H1 (cell line): ENCODE results near the gene FRMPD2. TPM values are rescaled to one million over a fixed set of nuclear protein-coding genes. Genes with fewer than 3 reads are reported as not detected.

Experiments used
- CTCF ChIA-PET: fragments of 300-600 bp; sonication (Branson Sonifier 250); formaldehyde crosslinking; loops from one replicate; lab custom pipeline; 2021; ENCODE audit not compliant: partially characterized antibody; lab: Charles Lee
- POLR2A ChIA-PET: fragments of 300-600 bp; sonication (Branson Sonifier 250); formaldehyde crosslinking; loops from one replicate; lab custom pipeline; 2021; ENCODE audit warnings: inconsistent platforms; ENCODE audit not compliant: partially characterized antibody; lab: Charles Lee
- DNase-seq, 2 experiments: peaks; one replicate each; pipeline versions ENCODE4 v3.0.0 to v3.0.0-alpha.2; 2010 to 2022; ENCODE audit warnings: low spot score in 2 of 2, low read depth in 1 of 2, mixed read lengths in 1 of 2
- FAIRE-seq: peaks from 2 replicates; lab custom pipeline; 2011; peaks lifted over from hg19 to GRCh38; lab: Jason Lieb, UNC
- H2AFZ ChIP-seq: 2 replicates; pipeline ENCODE4 v1.8.1; 2012; ENCODE audit warnings: low read length, inconsistent platforms
- H2AK5ac ChIP-seq: 2 replicates; pipeline ENCODE4 v1.6.1; 2013; ENCODE audit warnings: low read depth, low read length
- H2BK120ac ChIP-seq: replicated peaks from 2 replicates; pipeline ENCODE3; 2013; ENCODE audit warnings: low read depth, low read length, inconsistent platforms
- H2BK12ac ChIP-seq: 2 replicates; pipeline ENCODE4 v1.6.1; 2013; ENCODE audit warnings: low read depth, low read length
- H2BK15ac ChIP-seq: 2 replicates; pipeline ENCODE4 v1.6.1; 2013; ENCODE audit warnings: low read length
- H2BK20ac ChIP-seq: 2 replicates; pipeline ENCODE4 v1.6.1; 2013; ENCODE audit warnings: low read length
- H2BK5ac ChIP-seq: 2 replicates; pipeline ENCODE4 v1.6.1; 2013; ENCODE audit warnings: low read depth, low read length
- H3K14ac ChIP-seq: 2 replicates; pipeline ENCODE4 v1.6.1; 2013; ENCODE audit warnings: inconsistent platforms; ENCODE audit not compliant: insufficient read length
- H3K18ac ChIP-seq: 2 replicates; pipeline ENCODE4 v1.6.1; 2013; ENCODE audit warnings: low read length; ENCODE audit errors: extremely low read depth
- H3K23ac ChIP-seq: 2 replicates; pipeline ENCODE4 v1.6.1; 2013; ENCODE audit warnings: inconsistent platforms; ENCODE audit not compliant: insufficient read length
- H3K23me2 ChIP-seq: 2 replicates; pipeline ENCODE4 v1.6.1; 2013; ENCODE audit warnings: low read depth, low read length
- H3K27ac ChIP-seq: 2 replicates; pipeline ENCODE4 v1.6.1; 2011; ENCODE audit warnings: low read depth, low read length, inconsistent platforms
- H3K27me3 ChIP-seq, 4 experiments: replicated peaks in 1 of 4; 1 replicate in 1 of 4; 2 replicates in 3 of 4; pipeline versions ENCODE4 v1.6.1 to v1.8.1; 2011 to 2013; ENCODE audit warnings: low read length in 3 of 4, mild to moderate bottlenecking in 3 of 4, inconsistent platforms in 2 of 4, mixed read lengths in 2 of 4, moderate library complexity in 1 of 4; ENCODE audit not compliant: control insufficient read depth in 3 of 4, insufficient read depth in 3 of 4; ENCODE audit errors: extremely low read depth in 1 of 4
- H3K36me3 ChIP-seq, 4 experiments: 2 replicates each; pipeline versions ENCODE4 v1.6.1 to v1.8.1; 2011 to 2013; ENCODE audit warnings: mild to moderate bottlenecking in 4 of 4, low read length in 3 of 4, moderate library complexity in 2 of 4, control low read depth in 1 of 4, inconsistent platforms in 1 of 4; ENCODE audit not compliant: insufficient read depth in 4 of 4, control insufficient read depth in 2 of 4
- H3K4ac ChIP-seq: replicated peaks from 2 replicates; pipeline ENCODE3; 2013; ENCODE audit warnings: low read length, low read depth, mixed read lengths, inconsistent platforms; ENCODE audit not compliant: insufficient read length
- H3K4me1 ChIP-seq, 4 experiments: replicated peaks in 1 of 4; 1 replicate in 1 of 4; 2 replicates in 3 of 4; pipeline versions ENCODE4 v1.6.1 to v1.8.1; 2011 to 2013; ENCODE audit warnings: low read length in 3 of 4, inconsistent platforms in 2 of 4, mixed read lengths in 1 of 4; ENCODE audit not compliant: insufficient read depth in 4 of 4, control insufficient read depth in 3 of 4
- H3K4me2 ChIP-seq, 2 experiments: 2 replicates each; pipeline versions ENCODE4 v1.6.1 to v1.8.1; 2011 to 2013; ENCODE audit warnings: low read depth in 2 of 2, low read length in 2 of 2, control low read depth in 1 of 2, inconsistent platforms in 1 of 2, mild to moderate bottlenecking in 1 of 2; ENCODE audit not compliant: insufficient read depth in 1 of 2
- H3K4me3 ChIP-seq, 4 experiments: fragments of 200-600, 300-600 bp in 1 of 4; sonication (generic), shearing (Covaris generic), sonication (Bioruptor Twin) in 1 of 4; 2 replicates each; pipeline versions ENCODE4 v1.5.1 to v1.8.1; 2011 to 2016; ENCODE audit warnings: low read length in 4 of 4, low read depth in 3 of 4, control low read depth in 2 of 4, inconsistent platforms in 2 of 4, mild to moderate bottlenecking in 2 of 4, mixed read lengths in 1 of 4, moderate library complexity in 1 of 4; ENCODE audit not compliant: insufficient read depth in 2 of 4; ENCODE audit errors: extremely low read depth in 1 of 4
- H3K56ac ChIP-seq: replicated peaks from 2 replicates; pipeline ENCODE3; 2013; ENCODE audit warnings: low read depth, mild to moderate bottlenecking, mixed read lengths, low read length, inconsistent platforms; ENCODE audit not compliant: insufficient read length
- H3K79me1 ChIP-seq: 2 replicates; pipeline ENCODE4 v1.6.1; 2013; ENCODE audit warnings: low read depth, low read length, control low read depth
- H3K79me2 ChIP-seq, 2 experiments: 2 replicates each; pipeline versions ENCODE4 v1.6.1 to v1.8.1; 2012 to 2013; ENCODE audit warnings: low read length in 2 of 2, mild to moderate bottlenecking in 2 of 2, inconsistent platforms in 1 of 2; ENCODE audit not compliant: insufficient read depth in 2 of 2, control insufficient read depth in 1 of 2
- H3K9ac ChIP-seq, 4 experiments: replicated peaks in 1 of 4; 1 replicate in 1 of 4; 2 replicates in 3 of 4; pipeline versions ENCODE4 v1.6.1 to v1.8.1; 2011 to 2013; ENCODE audit warnings: low read depth in 3 of 4, low read length in 3 of 4, control low read depth in 2 of 4, mild to moderate bottlenecking in 2 of 4, moderate library complexity in 2 of 4, inconsistent platforms in 1 of 4; ENCODE audit errors: extremely low read depth in 1 of 4
- H3K9me3 ChIP-seq, 2 experiments: 2 replicates each; pipeline versions ENCODE4 v1.6.1 to v1.8.1; 2012 to 2013; ENCODE audit warnings: mild to moderate bottlenecking in 2 of 2, moderate library complexity in 2 of 2, control low read depth in 1 of 2, inconsistent platforms in 1 of 2, low read depth in 1 of 2, low read length in 1 of 2, mixed read lengths in 1 of 2; ENCODE audit not compliant: insufficient read depth in 2 of 2
- H4K20me1 ChIP-seq, 2 experiments: replicated peaks in 1 of 2; 2 replicates each; pipeline versions ENCODE3 to v1.8.1; 2011 to 2013; ENCODE audit warnings: inconsistent platforms in 2 of 2, low read length in 2 of 2, mild to moderate bottlenecking in 1 of 2; ENCODE audit not compliant: insufficient read depth in 2 of 2, control insufficient read depth in 1 of 2
- H4K5ac ChIP-seq: 2 replicates; pipeline ENCODE4 v1.6.1; 2013; ENCODE audit warnings: low read length, low read depth, mixed read lengths, inconsistent platforms; ENCODE audit not compliant: insufficient read length
- H4K8ac ChIP-seq: 2 replicates; pipeline ENCODE4 v1.8.0; 2013; ENCODE audit warnings: mild to moderate bottlenecking, moderate library complexity, low read length, inconsistent platforms; ENCODE audit not compliant: insufficient read depth; ENCODE audit errors: extremely low read depth
- H4K91ac ChIP-seq: replicated peaks from 2 replicates; pipeline ENCODE3; 2013; ENCODE audit warnings: low read length, mixed read lengths, inconsistent platforms; ENCODE audit not compliant: insufficient read length
- CTBP2 ChIP-seq: IDR thresholded peaks from 2 replicates; pipeline ENCODE4 v1.7.0; 2011; ENCODE audit warnings: borderline replicate concordance, mild to moderate bottlenecking, moderate library complexity, mixed read lengths, low read length; ENCODE audit not compliant: insufficient read depth, insufficient read length
- EP300 ChIP-seq, 2 experiments: IDR thresholded peaks; 1 replicate in 1 of 2; 2 replicates in 1 of 2; pipeline ENCODE4 v1.6.1; 2011 to 2012; ENCODE audit warnings: low read depth in 2 of 2, low read length in 2 of 2, mild to moderate bottlenecking in 2 of 2, borderline replicate concordance in 1 of 2, inconsistent platforms in 1 of 2, moderate library complexity in 1 of 2
- KDM1A ChIP-seq: fragments of 200-600, 300-600 bp; sonication (generic); IDR thresholded peaks from 2 replicates; pipeline ENCODE4 v1.7.1; 2016; ENCODE audit warnings: mild to moderate bottlenecking, low read length, borderline replicate concordance
- KDM5A ChIP-seq: fragments of 200-600 bp; IDR thresholded peaks from 2 replicates; pipeline ENCODE4 v1.7.1; 2012; ENCODE audit warnings: mild to moderate bottlenecking, low read length, inconsistent platforms, mixed read lengths
- MAX ChIP-seq: IDR thresholded peaks from 2 replicates; pipeline ENCODE4 v1.6.1; 2012; ENCODE audit warnings: inconsistent platforms
- POLR2A ChIP-seq, 2 experiments: IDR thresholded peaks; 1 replicate in 1 of 2; 2 replicates in 1 of 2; pipeline ENCODE4 v1.6.1; 2011; ENCODE audit warnings: low read depth in 2 of 2, low read length in 2 of 2, mild to moderate bottlenecking in 2 of 2; ENCODE audit errors: control extremely low read depth in 1 of 2
- RFX5 ChIP-seq: IDR thresholded peaks from 2 replicates; pipeline ENCODE4 v1.6.1; 2011; ENCODE audit warnings: low read depth, low read length, improper control_type of control experiment, borderline replicate concordance
- RNF2 ChIP-seq: fragments of 200-900, 300-1000 bp; sonication (generic); IDR thresholded peaks from 2 replicates; pipeline ENCODE4 v1.7.1; 2016; ENCODE audit warnings: borderline replicate concordance, low read depth, mild to moderate bottlenecking, antibody characterized with exemption, low read length; ENCODE audit not compliant: poor library complexity, severe bottlenecking; ENCODE audit errors: missing control alignments
- SIRT6 ChIP-seq: IDR thresholded peaks from one replicate; pipeline ENCODE4 v1.7.1; 2012; ENCODE audit warnings: low read length, inconsistent platforms
- SIX5 ChIP-seq: IDR thresholded peaks from 2 replicates; pipeline ENCODE4 v1.6.1; 2011; ENCODE audit warnings: mild to moderate bottlenecking, low read depth, low read length
- SRF ChIP-seq: IDR thresholded peaks from 2 replicates; pipeline ENCODE4 v1.6.1; 2011; ENCODE audit warnings: mild to moderate bottlenecking, low read depth, low read length, moderate library complexity
- WGBS, 2 experiments: shearing (Covaris generic) in 1 of 2; methylation state at CpG; one replicate each; pipeline versions ENCODE4 v1.1.6 to v1.1.7; 2013 to 2015; ENCODE audit warnings: low lambda C conversion rate in 2 of 2, mixed read lengths in 2 of 2, inconsistent platforms in 1 of 2, low coverage in 1 of 2, missing lambda C conversion rate in 1 of 2; ENCODE audit not compliant: insufficient replicate concordance in 2 of 2, insufficient coverage in 1 of 2, insufficient read length in 1 of 2; ENCODE audit errors: extremely low coverage in 1 of 2, missing lambda C conversion rate in 1 of 2; 5-methylcytosine and 5-hydroxymethylcytosine counted together
- polyA plus RNA-seq, 7 experiments: library from polyadenylated mRNA; depleted of rRNA in 3 of 7; stranded (reverse) in 5 of 7; unstranded in 2 of 7; fragments of >200 nt in 5 of 7; fragments of 200-250 nt in 2 of 7; gene quantifications; 1 replicate in 5 of 7; 2 replicates in 1 of 7; 4 replicates in 1 of 7; pipeline versions ENCODE4 v1.2.1 to v1.2.3, GENCODE V29; 2011 to 2013; ENCODE audit warnings: missing spikeins in 2 of 7, mixed read lengths in 2 of 7
- total RNA-seq: library from RNA; stranded (reverse); fragmentation: NEBNext Ultra II Directional; extraction: Animal tissue kit (Norgen Biotek cat#: 25700); gene quantifications from 2 replicates; pipeline ENCODE4 v1.2.1, GENCODE V29; 2021

The FRMPD2 gene
- total and polyA plus RNA-seq, 2 of the 8 experiments (the other 6 are each of a cell fraction or from before 2014, with no cell fraction given) = 0.07 to 0.47 TPM

GRCh38 chr10:48205918-48206317 lies 68.6 kb downstream of the FRMPD2 start:
- Histone ChIP-seq H2AFZ (no peak overlapping the region; the same call in 1 of the 2 replicates), H2BK20ac (no peak overlapping the region), H4K5ac (no peak overlapping the region), H3K14ac (no peak overlapping the region), H3K79me1 (no peaks in the 10 kb centered on the region), H3K4me1 (peaks cover 0 to 3% (median 0%) of the 10 kb centered on the region in 4 experiments; a peak in 1 of 7 replicates), H2BK120ac (no peak overlapping the region), H3K27me3 (peaks cover 0 to 3% (median under 1%) of the 10 kb centered on the region in 4 experiments; a peak in 1 of 7 replicates), H3K23ac (no peak overlapping the region), H2AK5ac (no peak overlapping the region), H3K18ac (no peak overlapping the region), H4K91ac (no peak overlapping the region), H3K36me3 (no peaks in the 10 kb centered on the region), H3K4ac (no peak overlapping the region), H4K20me1 (no peaks in the 10 kb centered on the region), H3K23me2 (no peaks in the 10 kb centered on the region), H3K27ac (no peak overlapping the region), H3K9ac (no peak overlapping the region), H3K4me3 (no peak overlapping the region), H2BK12ac (no peak overlapping the region), H4K8ac (no peak overlapping the region), H2BK15ac (no peak overlapping the region), H3K56ac (no peak overlapping the region), H3K4me2 (no peak overlapping the region), H3K79me2 (no peaks in the 10 kb centered on the region), H3K9me3 (no peaks in the 10 kb centered on the region), H2BK5ac (no peak overlapping the region)
- ChIA-PET POLR2A (no interaction called here), CTCF (interaction anchor here (0.6 to 1.7 kb wide), 2 partner anchors 9 to 1905 kb away, joined by 3 to 9 read pairs; no protein-coding TSS in a partner anchor)
- TF ChIP-seq MAX = no peak
- TF ChIP-seq EP300 (IDR thresholded peaks at IDR 0.05; ENCODE audit: borderline replicate concordance in 1 of 2, low read depth in 2 of 2, low read length in 2 of 2) = no peak
- TF ChIP-seq CTBP2 = no peak
- no peak for TF ChIP-seq RFX5
- no peak for TF ChIP-seq SIRT6
- no peak for TF ChIP-seq SIX5
- no peak for TF ChIP-seq RNF2
- no peak for TF ChIP-seq KDM1A
- no peak for TF ChIP-seq KDM5A
- TF ChIP-seq POLR2A (IDR thresholded peaks at IDR 0.05; ENCODE audit: control extremely low read depth in 1 of 2, low read depth in 2 of 2, low read length in 2 of 2) = no peak
- no peak for TF ChIP-seq SRF
- DNase-seq = no peak
- no peak for FAIRE-seq
- WGBS, 2 experiments = 91% methylated on average over 4 of the region's 4 CpGs; no CpG with 5 or more reads in 1 of the 2 experiments
